K562 (cell line): ENCODE measurements around the gene SMIM3. TPM values are rescaled to one million over a fixed set of nuclear protein-coding genes. Genes with fewer than 3 reads are reported as not detected.
A peak's percentile ranks its signal among the peaks of the same experiment; 100 is the strongest.

Experiments
- ATF7 ChIP-seq: fragments of 450-650 bp; IDR thresholded peaks from 2 replicates; pipeline ENCODE4 v1.7.1; 2014; ENCODE audit warnings: mild to moderate bottlenecking, moderate library complexity
- CAMTA2 ChIP-seq: fragments of 250-450 bp; sonication (Bioruptor Pico); conservative IDR thresholded peaks from 2 replicates; pipeline ENCODE4 v1.5.1; 2022
- EWSR1 ChIP-seq: fragments of 450-650 bp; IDR thresholded peaks from 2 replicates; pipeline ENCODE4 v1.6.1; 2018; ENCODE audit warnings: borderline replicate concordance, mild to moderate bottlenecking, low read depth, moderate library complexity; ENCODE audit not compliant: partially characterized antibody
- FOS ChIP-seq: IDR thresholded peaks from 3 replicates; pipeline ENCODE4 v1.6.1; 2011; ENCODE audit not compliant: insufficient read length; ENCODE audit errors: extremely low read depth
- FOXM1 ChIP-seq, 2 experiments: fragments of 450-650 bp in 1 of 2; sonication (generic) in 1 of 2; formaldehyde crosslinking in 1 of 2; IDR thresholded peaks; 2 replicates each; pipeline versions ENCODE4 v1.6.1 to v1.9.0; 2017 to 2022; ENCODE audit warnings: low read depth in 2 of 2, mild to moderate bottlenecking in 2 of 2, missing genetic modification reagents in 1 of 2, moderate library complexity in 1 of 2
- HEY1 ChIP-seq: fragments of 250-450 bp; sonication (Bioruptor Pico); IDR thresholded peaks from 2 replicates; pipeline ENCODE4 v1.5.0; 2020; ENCODE audit warnings: mild to moderate bottlenecking, moderate library complexity, borderline replicate concordance
- HLTF ChIP-seq: fragments of 450-650 bp; IDR thresholded peaks from 2 replicates; pipeline ENCODE4 v1.6.1; 2016
- PHB ChIP-seq: fragments of 250-450 bp; sonication (Bioruptor Pico); IDR thresholded peaks from 2 replicates; pipeline ENCODE4 v1.5.0; 2021
- PHF20 ChIP-seq: fragments of 450-650 bp; IDR thresholded peaks from 2 replicates; pipeline ENCODE4 v1.6.1; 2018; ENCODE audit not compliant: partially characterized antibody
- PHTF2 ChIP-seq: fragments of 250-450 bp; sonication (Bioruptor Pico); IDR thresholded peaks from 2 replicates; pipeline ENCODE4 v1.5.0; 2021; ENCODE audit warnings: mild to moderate bottlenecking
- POLR2G ChIP-seq: fragments of 200-400 bp; formaldehyde crosslinking; IDR thresholded peaks from 2 replicates; pipeline ENCODE4 v1.6.1; 2017; ENCODE audit warnings: low read depth, mild to moderate bottlenecking, antibody characterized with exemption, low read length, moderate library complexity
- SREBF2 ChIP-seq: sonication (generic); formaldehyde crosslinking; IDR thresholded peaks from 2 replicates; pipeline ENCODE4 v1.4.0; 2020; ENCODE audit warnings: mild to moderate bottlenecking, missing genetic modification reagents
- XRCC3 ChIP-seq: fragments of 450-650 bp; IDR thresholded peaks from 2 replicates; pipeline ENCODE4 v1.6.1; 2017; ENCODE audit warnings: mild to moderate bottlenecking, moderate library complexity
- ZKSCAN1 ChIP-seq: fragments of 150-350 bp; IDR thresholded peaks from 2 replicates; pipeline ENCODE4 v1.6.1; 2016; ENCODE audit warnings: low read depth, low read length
- ZNF561 ChIP-seq: fragments of 450-650 bp; formaldehyde crosslinking; conservative IDR thresholded peaks from 2 replicates; pipeline ENCODE4 v1.4.0; 2020; ENCODE audit warnings: mild to moderate bottlenecking, moderate library complexity
- ZNF707 ChIP-seq: fragments of 250-450 bp; sonication (Bioruptor Pico); conservative IDR thresholded peaks from 2 replicates; pipeline ENCODE4 v1.8.0; 2022; ENCODE audit warnings: inconsistent platforms, mild to moderate bottlenecking, moderate library complexity
- polyA plus RNA-seq, 8 experiments: library from polyadenylated mRNA; depleted of rRNA in 4 of 8; stranded (reverse) in 5 of 8; unstranded in 3 of 8; fragments of >200 nt; fragmentation: Nextera tagmentation in 2 of 8; fragmentation: Illumina TruSeq in 1 of 8; extraction: Ambion mirVana in 2 of 8; extraction: Trizol in 1 of 8; gene quantifications; 2 replicates each; pipeline versions ENCODE4 v1.2.1 to v1.2.3, GENCODE V29; 2011 to 2014; ENCODE audit warnings: inconsistent platforms in 1 of 8, missing spikeins in 1 of 8
- total RNA-seq, 7 experiments: library from RNA; depleted of rRNA in 6 of 7; stranded (reverse); fragments of >200 nt in 6 of 7; fragmentation: Illumina TruSeq in 2 of 7; extraction: Trizol in 2 of 7; gene quantifications; 2 replicates each; pipeline versions ENCODE4 v1.2.1 to v1.2.3, GENCODE V29; 2011 to 2021; ENCODE audit warnings: low replicate concordance in 1 of 7
- TF ChIP-seq, protein P1 (sequence below): fragments of 250-450 bp; sonication (Bioruptor Pico); IDR thresholded peaks from 2 replicates; pipeline ENCODE4 v1.5.0; 2021
- TF ChIP-seq, protein P2 (sequence below), 2 experiments: fragments of 450-650 bp in 1 of 2; sonication (generic) in 1 of 2; formaldehyde crosslinking; conservative IDR thresholded peaks; 2 replicates each; pipeline versions ENCODE4 v1.4.0 to v1.8.1; 2020 to 2022; ENCODE audit warnings: mild to moderate bottlenecking in 1 of 2, missing genetic modification reagents in 1 of 2
- TF ChIP-seq, protein P3 (sequence below): fragments of 250-450 bp; sonication (Bioruptor Pico); IDR thresholded peaks from 2 replicates; pipeline ENCODE4 v1.8.0; 2022; ENCODE audit warnings: inconsistent platforms, mild to moderate bottlenecking, moderate library complexity, borderline replicate concordance
- TF ChIP-seq, protein P4 (sequence below): fragments of 450-650 bp; IDR thresholded peaks from 2 replicates; pipeline ENCODE4 v1.6.1; 2016
- TF ChIP-seq, protein P5 (sequence below), 2 experiments: IDR thresholded peaks; 2 replicates each; pipeline ENCODE4 v1.6.1; 2011; ENCODE audit warnings: borderline replicate concordance in 1 of 2, control low read depth in 1 of 2, low read depth in 1 of 2, low read length in 1 of 2, mild to moderate bottlenecking in 1 of 2, mixed read lengths in 1 of 2, moderate library complexity in 1 of 2; ENCODE audit not compliant: insufficient read depth in 1 of 2, insufficient read length in 1 of 2, poor library complexity in 1 of 2, severe bottlenecking in 1 of 2; ENCODE audit errors: extremely low read depth in 1 of 2

The SMIM3 gene
- total and polyA plus RNA-seq, 9 of the 15 experiments (the other 6 are each of a cell fraction or from before 2014, with no cell fraction given), result 4.1 to 27.7 (median 13.6) TPM

DNA sequence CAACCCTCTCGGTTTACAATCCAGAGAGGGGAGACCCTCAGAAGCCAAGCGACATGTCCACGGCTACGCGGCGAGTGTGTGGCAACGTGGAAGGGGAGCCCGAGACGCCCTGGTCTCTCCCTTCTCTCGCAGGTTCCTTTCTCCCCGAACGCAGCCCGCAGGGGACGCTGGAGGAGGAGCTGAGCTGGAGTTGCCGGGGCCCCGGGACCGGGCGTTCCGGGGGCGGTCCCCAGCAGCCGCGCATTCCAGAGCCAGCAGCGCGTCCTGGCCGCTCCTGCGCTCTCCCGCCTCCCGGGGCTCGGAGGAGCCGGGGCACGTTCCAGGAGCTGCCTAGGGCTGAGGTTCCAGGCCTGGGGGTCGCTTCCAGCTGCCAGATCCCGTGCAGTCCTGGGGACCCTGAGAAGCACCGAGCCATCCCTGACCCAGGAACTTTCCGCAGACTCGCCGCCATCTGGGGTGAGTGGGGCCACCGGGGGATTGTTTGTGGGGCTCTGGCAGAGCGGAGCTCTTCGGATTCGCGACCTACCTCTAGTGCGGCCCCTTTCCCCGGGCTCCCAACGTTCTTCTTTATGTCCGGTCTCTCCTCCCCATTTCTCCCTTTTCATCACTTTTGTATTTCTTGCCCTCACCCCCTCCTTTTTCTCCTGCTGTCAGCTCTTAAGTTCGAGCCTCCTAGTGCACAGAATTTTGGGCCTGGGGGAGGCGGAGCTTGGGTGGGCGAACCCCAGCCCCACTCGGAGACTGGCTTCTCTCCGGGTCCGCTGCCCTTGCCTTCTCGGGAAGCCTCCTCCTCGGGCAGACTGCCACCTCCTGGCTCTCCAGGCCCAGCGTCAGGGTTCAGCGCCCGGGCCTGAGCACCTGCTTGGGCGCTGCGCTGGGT lies at the start of gene SMIM3 (continued):
- peak; percentile 84 for TF ChIP-seq POLR2G
- TF ChIP-seq CAMTA2 (CRISPR knock-in tag), result no peak
- TF ChIP-seq PHTF2 (CRISPR knock-in tag), result no peak
- TF ChIP-seq XRCC3, result no peak
- no peak for TF ChIP-seq ZNF561 (CRISPR knock-in tag)
- TF ChIP-seq ZNF707 (CRISPR knock-in tag), result no peak
- no peak for TF ChIP-seq HEY1 (CRISPR knock-in tag)
- TF ChIP-seq EWSR1, result no peak
- TF ChIP-seq, protein P1, sequence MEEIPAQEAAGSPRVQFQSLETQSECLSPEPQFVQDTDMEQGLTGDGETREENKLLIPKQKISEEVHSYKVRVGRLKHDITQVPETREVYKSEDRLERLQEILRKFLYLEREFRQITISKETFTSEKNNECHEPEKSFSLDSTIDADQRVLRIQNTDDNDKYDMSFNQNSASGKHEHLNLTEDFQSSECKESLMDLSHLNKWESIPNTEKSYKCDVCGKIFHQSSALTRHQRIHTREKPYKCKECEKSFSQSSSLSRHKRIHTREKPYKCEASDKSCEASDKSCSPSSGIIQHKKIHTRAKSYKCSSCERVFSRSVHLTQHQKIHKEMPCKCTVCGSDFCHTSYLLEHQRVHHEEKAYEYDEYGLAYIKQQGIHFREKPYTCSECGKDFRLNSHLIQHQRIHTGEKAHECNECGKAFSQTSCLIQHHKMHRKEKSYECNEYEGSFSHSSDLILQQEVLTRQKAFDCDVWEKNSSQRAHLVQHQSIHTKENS, result no peak
- no peak for TF ChIP-seq FOS
- TF ChIP-seq ATF7, result peak; percentile 8; the same call in 1 of the 2 replicates
- TF ChIP-seq, protein P2, sequence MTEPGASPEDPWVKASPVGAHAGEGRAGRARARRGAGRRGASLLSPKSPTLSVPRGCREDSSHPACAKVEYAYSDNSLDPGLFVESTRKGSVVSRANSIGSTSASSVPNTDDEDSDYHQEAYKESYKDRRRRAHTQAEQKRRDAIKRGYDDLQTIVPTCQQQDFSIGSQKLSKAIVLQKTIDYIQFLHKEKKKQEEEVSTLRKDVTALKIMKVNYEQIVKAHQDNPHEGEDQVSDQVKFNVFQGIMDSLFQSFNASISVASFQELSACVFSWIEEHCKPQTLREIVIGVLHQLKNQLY (CRISPR knock-in tag; conservative IDR thresholded peaks at IDR 0.05), result no peak
- TF ChIP-seq, protein P3, sequence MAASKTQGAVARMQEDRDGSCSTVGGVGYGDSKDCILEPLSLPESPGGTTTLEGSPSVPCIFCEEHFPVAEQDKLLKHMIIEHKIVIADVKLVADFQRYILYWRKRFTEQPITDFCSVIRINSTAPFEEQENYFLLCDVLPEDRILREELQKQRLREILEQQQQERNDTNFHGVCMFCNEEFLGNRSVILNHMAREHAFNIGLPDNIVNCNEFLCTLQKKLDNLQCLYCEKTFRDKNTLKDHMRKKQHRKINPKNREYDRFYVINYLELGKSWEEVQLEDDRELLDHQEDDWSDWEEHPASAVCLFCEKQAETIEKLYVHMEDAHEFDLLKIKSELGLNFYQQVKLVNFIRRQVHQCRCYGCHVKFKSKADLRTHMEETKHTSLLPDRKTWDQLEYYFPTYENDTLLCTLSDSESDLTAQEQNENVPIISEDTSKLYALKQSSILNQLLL (CRISPR knock-in tag), result no peak
- no peak; the same call in 1 of the 2 replicates for TF ChIP-seq ZKSCAN1
- TF ChIP-seq PHB (CRISPR knock-in tag), result no peak
- TF ChIP-seq PHF20, result no peak
- TF ChIP-seq FOXM1 (IDR thresholded peaks at IDR 0.05; ENCODE audit: low read depth), result no peak
- no peak for TF ChIP-seq FOXM1 (CRISPR knock-in tag; IDR thresholded peaks at IDR 0.05; ENCODE audit: low read depth)
- TF ChIP-seq, protein P4, sequence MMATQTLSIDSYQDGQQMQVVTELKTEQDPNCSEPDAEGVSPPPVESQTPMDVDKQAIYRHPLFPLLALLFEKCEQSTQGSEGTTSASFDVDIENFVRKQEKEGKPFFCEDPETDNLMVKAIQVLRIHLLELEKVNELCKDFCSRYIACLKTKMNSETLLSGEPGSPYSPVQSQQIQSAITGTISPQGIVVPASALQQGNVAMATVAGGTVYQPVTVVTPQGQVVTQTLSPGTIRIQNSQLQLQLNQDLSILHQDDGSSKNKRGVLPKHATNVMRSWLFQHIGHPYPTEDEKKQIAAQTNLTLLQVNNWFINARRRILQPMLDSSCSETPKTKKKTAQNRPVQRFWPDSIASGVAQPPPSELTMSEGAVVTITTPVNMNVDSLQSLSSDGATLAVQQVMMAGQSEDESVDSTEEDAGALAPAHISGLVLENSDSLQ, result no peak
- TF ChIP-seq HLTF, result no peak
- TF ChIP-seq SREBF2 (CRISPR knock-in tag), result no peak
- TF ChIP-seq, protein P5, sequence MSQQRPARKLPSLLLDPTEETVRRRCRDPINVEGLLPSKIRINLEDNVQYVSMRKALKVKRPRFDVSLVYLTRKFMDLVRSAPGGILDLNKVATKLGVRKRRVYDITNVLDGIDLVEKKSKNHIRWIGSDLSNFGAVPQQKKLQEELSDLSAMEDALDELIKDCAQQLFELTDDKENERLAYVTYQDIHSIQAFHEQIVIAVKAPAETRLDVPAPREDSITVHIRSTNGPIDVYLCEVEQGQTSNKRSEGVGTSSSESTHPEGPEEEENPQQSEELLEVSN (IDR thresholded peaks at IDR 0.05; ENCODE audit: borderline replicate concordance in 1 of 2, extremely low read depth in 1 of 2, insufficient read depth in 1 of 2, insufficient read length in 1 of 2, low read depth in 1 of 2, low read length in 1 of 2, poor library complexity in 1 of 2, severe bottlenecking in 1 of 2), result peak; percentile 20 to 89
